H9 (cell line): ENCODE results near the gene PDE1A. TPM values are rescaled to one million over a fixed set of nuclear protein-coding genes. Genes with fewer than 3 reads are reported as not detected.

Experiments
- DNase-seq: peaks from one replicate; pipeline ENCODE4 v3.0.0-alpha.2; 2017
- H2AFZ ChIP-seq: one replicate; pipeline ENCODE4 v1.6.1; 2013; ENCODE audit warnings: mild to moderate bottlenecking, low read length, control low read depth, moderate library complexity
- H2AK5ac ChIP-seq: 2 replicates; pipeline ENCODE4 v1.6.1; 2013; ENCODE audit warnings: low read length, control low read depth, mixed read lengths; ENCODE audit not compliant: insufficient read length
- H2BK120ac ChIP-seq: one replicate; pipeline ENCODE4 v1.6.1; 2013; ENCODE audit warnings: low read depth, mild to moderate bottlenecking, low read length, control low read depth, inconsistent platforms; ENCODE audit not compliant: poor library complexity, severe bottlenecking
- H2BK12ac ChIP-seq: 2 replicates; pipeline ENCODE4 v1.6.1; 2013; ENCODE audit warnings: low read length, control low read depth, mixed read lengths, low read depth; ENCODE audit not compliant: insufficient read length
- H2BK15ac ChIP-seq: 2 replicates; pipeline ENCODE4 v1.6.1; 2013; ENCODE audit warnings: low read depth, low read length, control low read depth
- H2BK20ac ChIP-seq: one replicate; pipeline ENCODE4 v1.6.1; 2013; ENCODE audit warnings: low read depth, mild to moderate bottlenecking, low read length, control low read depth, inconsistent platforms; ENCODE audit not compliant: poor library complexity, severe bottlenecking
- H2BK5ac ChIP-seq: 2 replicates; pipeline ENCODE4 v1.6.1; 2013; ENCODE audit warnings: low read length, control low read depth, mixed read lengths; ENCODE audit not compliant: insufficient read length
- H3K14ac ChIP-seq: 2 replicates; pipeline ENCODE4 v1.6.1; 2013; ENCODE audit warnings: low read length, control low read depth; ENCODE audit not compliant: insufficient read depth
- H3K18ac ChIP-seq: 2 replicates; pipeline ENCODE4 v1.6.1; 2013; ENCODE audit warnings: low read depth, mild to moderate bottlenecking, mixed read lengths, low read length, control low read depth; ENCODE audit not compliant: insufficient read length
- H3K23ac ChIP-seq: 2 replicates; pipeline ENCODE4 v1.6.1; 2013; ENCODE audit warnings: low read length, control low read depth, mixed read lengths, low read depth; ENCODE audit not compliant: insufficient read length
- H3K23me2 ChIP-seq: 2 replicates; pipeline ENCODE4 v1.6.1; 2013; ENCODE audit warnings: low read depth, mild to moderate bottlenecking, mixed read lengths, low read length, control low read depth; ENCODE audit not compliant: insufficient read length, poor library complexity, severe bottlenecking
- H3K27ac ChIP-seq: 2 replicates; pipeline ENCODE4 v1.5.1; 2013; ENCODE audit warnings: low read length, control low read depth, mixed read lengths, low read depth; ENCODE audit not compliant: insufficient read length
- H3K27me3 ChIP-seq: 2 replicates; pipeline ENCODE4 v1.6.1; 2013; ENCODE audit warnings: low read length, control low read depth, inconsistent platforms; ENCODE audit not compliant: insufficient read depth
- H3K4ac ChIP-seq: 2 replicates; pipeline ENCODE4 v1.6.1; 2013; ENCODE audit warnings: low read depth, mild to moderate bottlenecking, control low read depth, inconsistent platforms, low read length, moderate library complexity
- H3K4me1 ChIP-seq: 2 replicates; pipeline ENCODE4 v1.6.1; 2013; ENCODE audit warnings: low read length, control low read depth, inconsistent platforms; ENCODE audit not compliant: insufficient read depth
- H3K4me2 ChIP-seq: 2 replicates; pipeline ENCODE4 v1.6.1; 2013; ENCODE audit warnings: low read length, control low read depth, mixed read lengths; ENCODE audit not compliant: insufficient read length, insufficient read depth
- H3K56ac ChIP-seq: 2 replicates; pipeline ENCODE4 v1.6.1; 2013; ENCODE audit warnings: low read depth, mild to moderate bottlenecking, mixed read lengths, low read length, control low read depth; ENCODE audit not compliant: insufficient read length
- H3K79me1 ChIP-seq: 2 replicates; pipeline ENCODE4 v1.6.1; 2013; ENCODE audit warnings: low read depth, mild to moderate bottlenecking, moderate library complexity, low read length, control low read depth, inconsistent platforms; ENCODE audit not compliant: insufficient read depth, poor library complexity, severe bottlenecking
- H3K79me2 ChIP-seq: 2 replicates; pipeline ENCODE4 v1.6.1; 2013; ENCODE audit warnings: low read length, control low read depth, inconsistent platforms; ENCODE audit not compliant: insufficient read depth
- H3K9ac ChIP-seq: 2 replicates; pipeline ENCODE4 v1.6.1; 2013; ENCODE audit warnings: low read length, control low read depth, mixed read lengths; ENCODE audit not compliant: insufficient read length; ENCODE audit errors: extremely low read depth
- H3K9me3 ChIP-seq: one replicate; pipeline ENCODE4 v1.6.1; 2013; ENCODE audit warnings: low read depth, low read length, inconsistent platforms; ENCODE audit not compliant: control insufficient read depth
- H3T11ph ChIP-seq: one replicate; pipeline ENCODE4 v1.6.1; 2013; ENCODE audit warnings: mild to moderate bottlenecking, low read length, control low read depth, inconsistent platforms
- H4K20me1 ChIP-seq: one replicate; pipeline ENCODE4 v1.6.1; 2013; ENCODE audit not compliant: control insufficient read depth, insufficient read length, insufficient read depth
- H4K5ac ChIP-seq: 2 replicates; pipeline ENCODE4 v1.6.1; 2013; ENCODE audit warnings: low read depth, mild to moderate bottlenecking, mixed read lengths, low read length, control low read depth; ENCODE audit not compliant: insufficient read length
- H4K8ac ChIP-seq: replicated peaks from 2 replicates; pipeline ENCODE4 v1.6.1; 2013; ENCODE audit warnings: low read length, control low read depth, mixed read lengths, low read depth; ENCODE audit not compliant: insufficient read length
- H4K91ac ChIP-seq: 2 replicates; pipeline ENCODE4 v1.6.1; 2013; ENCODE audit warnings: low read depth, mild to moderate bottlenecking, moderate library complexity, mixed read lengths, low read length, control low read depth; ENCODE audit not compliant: insufficient read length
- H3K27ac Mint-ChIP-seq, 3 experiments: 2 replicates in 2 of 3; 3 replicates in 1 of 3; pipeline ENCODE4 v1.8.0; 2020 to 2021; ENCODE audit warnings: mixed read lengths in 3 of 3, mild to moderate bottlenecking in 1 of 3, moderate library complexity in 1 of 3
- H3K27me3 Mint-ChIP-seq: 2 replicates; pipeline ENCODE4 v1.8.0; 2021; ENCODE audit warnings: low read depth, mild to moderate bottlenecking, moderate library complexity, mixed read lengths
- H3K36me3 Mint-ChIP-seq, 3 experiments: 2 replicates in 2 of 3; 3 replicates in 1 of 3; pipeline ENCODE4 v1.8.0; 2020 to 2021; ENCODE audit warnings: low read depth in 3 of 3, mixed read lengths in 3 of 3; ENCODE audit not compliant: insufficient read depth in 1 of 3
- H3K4me1 Mint-ChIP-seq, 2 experiments: 2 replicates each; pipeline ENCODE4 v1.8.0; 2020; ENCODE audit warnings: mixed read lengths in 2 of 2
- H3K4me3 Mint-ChIP-seq, 2 experiments: 2 replicates in 1 of 2; 3 replicates in 1 of 2; pipeline ENCODE4 v1.8.0; 2020 to 2021; ENCODE audit warnings: mild to moderate bottlenecking in 2 of 2, mixed read lengths in 2 of 2, moderate library complexity in 1 of 2
- H3K9me3 Mint-ChIP-seq, 2 experiments: 2 replicates in 1 of 2; 3 replicates in 1 of 2; pipeline ENCODE4 v1.8.0; 2020; ENCODE audit warnings: mild to moderate bottlenecking in 2 of 2, mixed read lengths in 2 of 2, moderate library complexity in 1 of 2
- WGBS: extraction: QIAGEN DNeasy Blood & Tissue Kit; methylation state at CpG from one replicate; pipeline ENCODE4 v1.1.7; 2013; ENCODE audit warnings: missing lambda C conversion rate, low lambda C conversion rate, mixed read lengths; ENCODE audit not compliant: insufficient read length; ENCODE audit errors: extremely low coverage; 5-methylcytosine and 5-hydroxymethylcytosine counted together
- total RNA-seq: library from RNA; stranded (reverse); gene quantifications from 2 replicates; pipeline ENCODE4 v1.2.1, GENCODE V29; 2021
- TF ChIP-seq, protein P1 (sequence below): fragments of 200-600 bp; sonication (generic); conservative IDR thresholded peaks from 3 replicates; pipeline ENCODE4 v1.8.0; 2021; ENCODE audit warnings: antibody characterized with exemption, mild to moderate bottlenecking

Gene PDE1A
- total RNA-seq, 1 experiment from 2014 or later = 0.11 TPM

DNA sequence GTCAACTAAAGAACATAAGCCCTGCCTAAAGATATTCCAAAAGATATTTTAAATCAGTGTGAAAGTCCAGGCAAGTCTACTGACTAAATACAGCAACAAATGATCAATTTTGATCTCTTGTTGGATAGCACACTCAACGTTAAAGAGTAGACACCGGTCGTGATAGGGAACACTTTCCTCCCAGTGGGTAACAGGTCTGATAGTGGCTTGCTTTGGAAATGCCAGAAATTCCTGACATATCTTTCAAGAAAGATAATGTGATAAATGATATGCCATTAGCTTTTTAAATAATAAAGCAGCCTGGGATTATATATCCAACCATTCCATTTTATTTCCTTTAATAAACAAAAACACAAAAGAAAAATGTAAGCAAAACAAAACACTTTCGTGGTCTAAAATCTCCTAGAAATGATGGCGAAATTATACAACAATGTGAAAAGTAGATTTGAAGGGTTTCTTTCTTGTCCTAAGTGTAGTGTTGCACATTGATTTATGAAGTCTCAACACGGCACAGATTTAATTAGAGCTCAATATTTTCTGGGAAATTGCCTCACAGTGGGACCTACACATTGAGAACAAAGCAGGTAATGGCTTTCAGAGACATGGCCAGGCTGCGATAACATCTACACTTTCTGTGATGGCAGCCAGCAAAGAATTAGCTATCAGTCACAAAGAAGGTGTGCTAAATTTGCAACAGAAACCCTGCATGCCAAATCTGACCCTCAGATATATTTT is 282.6 kb downstream of the PDE1A start:
- peaks cover 10 to 12% of the 10 kb centered on the region in 2 experiments for H3K4me1 Mint-ChIP-seq
- H2BK5ac ChIP-seq = no peak overlapping the region
- no peak overlapping the region for H3K9ac ChIP-seq
- no peak overlapping the region for H2BK15ac ChIP-seq
- H3K27ac Mint-ChIP-seq = peak overlapping the region in 1 of 3 experiments; percentile 62; a peak in 2 of 7 replicates
- H3K4me1 ChIP-seq = 0 out of 2 replicates have a peak, but pooled peaks cover 2% of the 10 kb centered on the region
- no peak overlapping the region for H2BK120ac ChIP-seq
- H3T11ph ChIP-seq = no peak overlapping the region
- H2BK20ac ChIP-seq = no peak overlapping the region
- no peaks in the 10 kb centered on the region for H3K27me3 ChIP-seq
- H3K9me3 ChIP-seq = no peaks in the 10 kb centered on the region
- no peak overlapping the region for H3K4me3 Mint-ChIP-seq
- H4K8ac ChIP-seq = no peak overlapping the region
- no peaks in the 10 kb centered on the region for H3K9me3 Mint-ChIP-seq
- TF ChIP-seq, protein P1, sequence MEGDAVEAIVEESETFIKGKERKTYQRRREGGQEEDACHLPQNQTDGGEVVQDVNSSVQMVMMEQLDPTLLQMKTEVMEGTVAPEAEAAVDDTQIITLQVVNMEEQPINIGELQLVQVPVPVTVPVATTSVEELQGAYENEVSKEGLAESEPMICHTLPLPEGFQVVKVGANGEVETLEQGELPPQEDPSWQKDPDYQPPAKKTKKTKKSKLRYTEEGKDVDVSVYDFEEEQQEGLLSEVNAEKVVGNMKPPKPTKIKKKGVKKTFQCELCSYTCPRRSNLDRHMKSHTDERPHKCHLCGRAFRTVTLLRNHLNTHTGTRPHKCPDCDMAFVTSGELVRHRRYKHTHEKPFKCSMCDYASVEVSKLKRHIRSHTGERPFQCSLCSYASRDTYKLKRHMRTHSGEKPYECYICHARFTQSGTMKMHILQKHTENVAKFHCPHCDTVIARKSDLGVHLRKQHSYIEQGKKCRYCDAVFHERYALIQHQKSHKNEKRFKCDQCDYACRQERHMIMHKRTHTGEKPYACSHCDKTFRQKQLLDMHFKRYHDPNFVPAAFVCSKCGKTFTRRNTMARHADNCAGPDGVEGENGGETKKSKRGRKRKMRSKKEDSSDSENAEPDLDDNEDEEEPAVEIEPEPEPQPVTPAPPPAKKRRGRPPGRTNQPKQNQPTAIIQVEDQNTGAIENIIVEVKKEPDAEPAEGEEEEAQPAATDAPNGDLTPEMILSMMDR = no peak
- H4K5ac ChIP-seq = no peak overlapping the region
- no peaks in the 10 kb centered on the region for H3K79me1 ChIP-seq
- no peak overlapping the region for H2BK12ac ChIP-seq
- H3K23ac ChIP-seq = no peak overlapping the region
- H2AK5ac ChIP-seq = no peak overlapping the region
- no peaks in the 10 kb centered on the region for H3K27me3 Mint-ChIP-seq
- no peak overlapping the region for H3K14ac ChIP-seq
- no peaks in the 10 kb centered on the region for H4K20me1 ChIP-seq
- no peak for DNase-seq
- no peaks in the 10 kb centered on the region for H3K79me2 ChIP-seq
- H3K4me2 ChIP-seq = no peak overlapping the region
- H3K56ac ChIP-seq = no peak overlapping the region
- H3K27ac ChIP-seq = no peak overlapping the region
- no peak overlapping the region for H2AFZ ChIP-seq
- H3K4ac ChIP-seq = no peak overlapping the region
- no CpG with 5 or more reads among the region's 7 CpGs for WGBS
- no peak overlapping the region for H4K91ac ChIP-seq
- no peaks in the 10 kb centered on the region; a peak in 1 of 7 replicates for H3K36me3 Mint-ChIP-seq
- no peak overlapping the region for H3K18ac ChIP-seq
- no peaks in the 10 kb centered on the region for H3K23me2 ChIP-seq
